NT2/D1 (cell line): ENCODE data around the gene SAT2.

Experiments used
- DNase-seq: peaks from one replicate; pipeline ENCODE4 v3.0.0-alpha.2; 2011; ENCODE audit warnings: low read depth, low spot score
- H3K27me3 ChIP-seq: 2 replicates; pipeline ENCODE4 v1.6.0; 2011; ENCODE audit warnings: mild to moderate bottlenecking; ENCODE audit not compliant: insufficient read length, insufficient read depth
- H3K36me3 ChIP-seq: 2 replicates; pipeline ENCODE4 v1.6.1; 2011; ENCODE audit warnings: mild to moderate bottlenecking, low read length, mixed read lengths; ENCODE audit not compliant: insufficient read depth, insufficient read length
- H3K4me1 ChIP-seq: 2 replicates; pipeline ENCODE4 v1.5.1; 2011; ENCODE audit not compliant: insufficient read depth, insufficient read length
- H3K4me3 ChIP-seq: 2 replicates; pipeline ENCODE4 v1.5.1; 2011; ENCODE audit warnings: low read depth; ENCODE audit not compliant: insufficient read length
- H3K9ac ChIP-seq: 2 replicates; pipeline ENCODE4 v1.6.0; 2011; ENCODE audit warnings: low read depth; ENCODE audit not compliant: insufficient read length
- H3K9me3 ChIP-seq: 2 replicates; pipeline ENCODE4 v1.5.1; 2011; ENCODE audit warnings: mild to moderate bottlenecking, low read length; ENCODE audit not compliant: insufficient read depth
- SUZ12 ChIP-seq: IDR thresholded peaks from 2 replicates; pipeline ENCODE4 v1.6.1; 2011; ENCODE audit not compliant: insufficient read length, insufficient read depth; ENCODE audit errors: extremely low read depth
- YY1 ChIP-seq: IDR thresholded peaks from 2 replicates; pipeline ENCODE4 v1.6.1; 2011; ENCODE audit not compliant: insufficient read length, insufficient read depth
- ZNF274 ChIP-seq: IDR thresholded peaks from 2 replicates; pipeline ENCODE4 v1.6.1; 2011; ENCODE audit warnings: mild to moderate bottlenecking, low read depth, low read length

Gene SAT2

GRCh38 chr17:7577327-7578199 lies 50.1 kb downstream of the SAT2 start:
- no peak overlapping the region for H3K4me3 ChIP-seq
- no peak for TF ChIP-seq ZNF274
- TF ChIP-seq SUZ12 = no peak
- TF ChIP-seq YY1 = no peak
- H3K9ac ChIP-seq = no peak overlapping the region
- peaks cover 80% of the 10 kb centered on the region for H3K36me3 ChIP-seq
- H3K9me3 ChIP-seq = no peaks in the 10 kb centered on the region
- H3K27me3 ChIP-seq = no peaks in the 10 kb centered on the region
- no peak for DNase-seq
- peaks cover 8% of the 10 kb centered on the region for H3K4me1 ChIP-seq

GRCh38 chr17:7576432-7576937 lies 51.1 kb downstream of the SAT2 start:
- Histone ChIP-seq H3K4me1 (peaks cover 5% of the 10 kb centered on the region), H3K9me3 (no peaks in the 10 kb centered on the region), H3K36me3 (peaks cover 75% of the 10 kb centered on the region), H3K27me3 (no peaks in the 10 kb centered on the region), H3K9ac (no peak overlapping the region), H3K4me3 (no peak overlapping the region)
- TF ChIP-seq YY1 (no peak), ZNF274 (no peak), SUZ12 (no peak)
- DNase-seq = no peak
